ENCODE results near the gene ARHGAP28. TPM values are rescaled to one million over a fixed set of nuclear protein-coding genes. Genes with fewer than 3 reads are reported as not detected.

The ARHGAP28 gene
- total RNA-seq, 2 experiments from 2014 or later = not detected

- DNase-seq = no peak
- H3K9me3 Mint-ChIP-seq (ENCODE audit: low read depth) = no peaks in the 10 kb centered on the region
- no peak overlapping the region for H3K27ac Mint-ChIP-seq
- CTCF ChIA-PET = no interaction called here
- no peak for ATAC-seq
- no peaks in the 10 kb centered on the region for H3K36me3 Mint-ChIP-seq
- H3K4me1 Mint-ChIP-seq = no peaks in the 10 kb centered on the region
- no peaks in the 10 kb centered on the region for H3K27me3 Mint-ChIP-seq
- no peak overlapping the region for H3K4me3 Mint-ChIP-seq
These were observed 131.4 kb downstream of the ARHGAP28 start for GRCh38 chr18:6860804-6861448.

GRCh38 chr18:6865251-6865650 is 135.7 kb downstream of the ARHGAP28 start:
- Mint-ChIP-seq H3K36me3 (no peaks in the 10 kb centered on the region), H3K4me3 (no peak overlapping the region), H3K27me3 (no peaks in the 10 kb centered on the region), H3K9me3 (ENCODE audit: low read depth) (no peaks in the 10 kb centered on the region), H3K27ac (no peak overlapping the region), H3K4me1 (no peaks in the 10 kb centered on the region)
- ATAC-seq (no peak), DNase-seq (no peak)
- CTCF ChIA-PET = no interaction called here

GRCh38 chr18:6866552-6867085 is 137.1 kb downstream of the ARHGAP28 start:
- ATAC-seq (no peak), DNase-seq (no peak)
- no peaks in the 10 kb centered on the region for H3K27me3 Mint-ChIP-seq
- CTCF ChIA-PET = interaction anchor here (0.6 kb wide), 1 partner anchor 242 kb away, joined by 3 read pairs; no protein-coding TSS in a partner anchor
- H3K4me3 Mint-ChIP-seq = no peak overlapping the region
- H3K9me3 Mint-ChIP-seq (ENCODE audit: low read depth) = no peaks in the 10 kb centered on the region
- no peak overlapping the region for H3K27ac Mint-ChIP-seq
- no peaks in the 10 kb centered on the region for H3K36me3 Mint-ChIP-seq
- H3K4me1 Mint-ChIP-seq = no peaks in the 10 kb centered on the region

- Mint-ChIP-seq H3K36me3 (no peaks in the 10 kb centered on the region), H3K27ac (no peak overlapping the region), H3K4me3 (no peak overlapping the region), H3K4me1 (no peaks in the 10 kb centered on the region), H3K27me3 (no peaks in the 10 kb centered on the region), H3K9me3 (ENCODE audit: low read depth) (peaks cover under 1% of the 10 kb centered on the region)
- ATAC-seq (no peak), DNase-seq (no peak)
- CTCF ChIA-PET = no interaction called here
These were observed 138.5 kb downstream of the ARHGAP28 start for GRCh38 chr18:6868033-6868432.

- Mint-ChIP-seq H3K36me3 (no peaks in the 10 kb centered on the region), H3K9me3 (ENCODE audit: low read depth) (peaks cover 2% of the 10 kb centered on the region)
- ATAC-seq = no peak
These were observed 142.1 kb downstream of the ARHGAP28 start for GRCh38 chr18:6871566-6871965.

GRCh38 chr18:6873040-6873751 is 143.7 kb downstream of the ARHGAP28 start:
- Mint-ChIP-seq H3K4me1 (no peaks in the 10 kb centered on the region), H3K4me3 (no peak overlapping the region), H3K27me3 (no peaks in the 10 kb centered on the region), H3K36me3 (no peaks in the 10 kb centered on the region), H3K27ac (no peak overlapping the region), H3K9me3 (ENCODE audit: low read depth) (peaks cover 5% of the 10 kb centered on the region)
- CTCF ChIA-PET = no interaction called here
- DNase-seq = no peak
- ATAC-seq = no peak

More at GRCh38 chr18:6871566-6871965, 142.1 kb downstream of the ARHGAP28 start:
- no peaks in the 10 kb centered on the region for H3K4me1 Mint-ChIP-seq
- no peak overlapping the region for H3K4me3 Mint-ChIP-seq
- no peaks in the 10 kb centered on the region for H3K27me3 Mint-ChIP-seq
- H3K27ac Mint-ChIP-seq = no peak overlapping the region
- DNase-seq = no peak
- CTCF ChIA-PET = no interaction called here

- Mint-ChIP-seq H3K4me1 (no peaks in the 10 kb centered on the region), H3K4me3 (no peak overlapping the region), H3K27ac (no peak overlapping the region), H3K9me3 (ENCODE audit: low read depth) (peaks cover 8% of the 10 kb centered on the region), H3K27me3 (no peaks in the 10 kb centered on the region), H3K36me3 (no peaks in the 10 kb centered on the region)
- DNase-seq (no peak), ATAC-seq (no peak)
- CTCF ChIA-PET = no interaction called here
These were observed 144.8 kb downstream of the ARHGAP28 start for GRCh38 chr18:6874315-6874714.

- DNase-seq (no peak), ATAC-seq (no peak)
- Mint-ChIP-seq H3K4me1 (no peaks in the 10 kb centered on the region), H3K27ac (no peak overlapping the region), H3K36me3 (no peaks in the 10 kb centered on the region), H3K4me3 (no peak overlapping the region), H3K9me3 (ENCODE audit: low read depth) (peaks cover 13% of the 10 kb centered on the region), H3K27me3 (no peaks in the 10 kb centered on the region)
- CTCF ChIA-PET = no interaction called here
These were observed 146.2 kb downstream of the ARHGAP28 start for GRCh38 chr18:6875749-6876148.

- DNase-seq (no peak), ATAC-seq (no peak)
- no peaks in the 10 kb centered on the region for H3K27me3 Mint-ChIP-seq
- H3K4me1 Mint-ChIP-seq = no peaks in the 10 kb centered on the region
- H3K9me3 Mint-ChIP-seq (ENCODE audit: low read depth) = peaks cover 13% of the 10 kb centered on the region
- no peak overlapping the region for H3K4me3 Mint-ChIP-seq
- H3K27ac Mint-ChIP-seq = no peak overlapping the region
- H3K36me3 Mint-ChIP-seq = no peaks in the 10 kb centered on the region
- CTCF ChIA-PET = no interaction called here
These were observed 147.1 kb downstream of the ARHGAP28 start for GRCh38 chr18:6876641-6877041.

GRCh38 chr18:6877288-6877687 is 147.8 kb downstream of the ARHGAP28 start:
- Mint-ChIP-seq H3K4me3 (no peak overlapping the region), H3K9me3 (ENCODE audit: low read depth) (peaks cover 13% of the 10 kb centered on the region), H3K27ac (no peak overlapping the region), H3K27me3 (no peaks in the 10 kb centered on the region), H3K4me1 (no peaks in the 10 kb centered on the region), H3K36me3 (no peaks in the 10 kb centered on the region)
- CTCF ChIA-PET = no interaction called here
- ATAC-seq (no peak), DNase-seq (no peak)

- no peaks in the 10 kb centered on the region for H3K27me3 Mint-ChIP-seq
- peaks cover 11% of the 10 kb centered on the region for H3K9me3 Mint-ChIP-seq (ENCODE audit: low read depth)
- no peak overlapping the region for H3K4me3 Mint-ChIP-seq
- ATAC-seq (no peak), DNase-seq (no peak)
- H3K27ac Mint-ChIP-seq = no peak overlapping the region
- no peaks in the 10 kb centered on the region for H3K4me1 Mint-ChIP-seq
- CTCF ChIA-PET = no interaction called here
- no peaks in the 10 kb centered on the region for H3K36me3 Mint-ChIP-seq
These were observed 149.2 kb downstream of the ARHGAP28 start for GRCh38 chr18:6878556-6879297.

- CTCF ChIA-PET = no interaction called here
- H3K36me3 Mint-ChIP-seq = no peaks in the 10 kb centered on the region
- peaks cover 11% of the 10 kb centered on the region for H3K9me3 Mint-ChIP-seq (ENCODE audit: low read depth)
- H3K4me3 Mint-ChIP-seq = no peak overlapping the region
- no peaks in the 10 kb centered on the region for H3K27me3 Mint-ChIP-seq
- ATAC-seq = no peak
- H3K4me1 Mint-ChIP-seq = no peaks in the 10 kb centered on the region
- no peak overlapping the region for H3K27ac Mint-ChIP-seq
- DNase-seq = no peak
These were observed 150.1 kb downstream of the ARHGAP28 start for GRCh38 chr18:6879508-6880195.

- DNase-seq = no peak
- no peaks in the 10 kb centered on the region for H3K4me1 Mint-ChIP-seq
- no peaks in the 10 kb centered on the region for H3K36me3 Mint-ChIP-seq
- H3K27me3 Mint-ChIP-seq = no peaks in the 10 kb centered on the region
- ATAC-seq = no peak
- no peak overlapping the region for H3K27ac Mint-ChIP-seq
- CTCF ChIA-PET = no interaction called here
- H3K4me3 Mint-ChIP-seq = no peak overlapping the region
- peaks cover 11% of the 10 kb centered on the region for H3K9me3 Mint-ChIP-seq (ENCODE audit: low read depth)
These were observed 151.7 kb downstream of the ARHGAP28 start for GRCh38 chr18:6881034-6881820.

Measured in activated CD8-positive, alpha-beta memory T cell treated with anti-CD3 and anti-CD28 coated beads, Interleukin-2, amount 10 ng/mL, durations not matched to agents 7 days and 5 days (primary cell).